GM12878 (cell line): ENCODE results near the gene SLC6A8. TPM values are rescaled to one million over a fixed set of nuclear protein-coding genes. Genes with fewer than 3 reads are reported as not detected.

ENCODE experiments used
- ATAC-seq: fragments of 200-7000 bp; cut with Tn5 transposase; 3 replicates; pipeline ENCODE4 v1.9.1; 2020; ENCODE audit warnings: mild to moderate bottlenecking, moderate library complexity
- BruUV-seq: library from RNA; stranded (reverse); fragments of 400-500 nt; replicated peaks from 2 replicates; lab custom pipeline; 2021; lab: Mats Ljungman, UMichigan
- CTCF ChIA-PET: fragments of 300-600 bp; sonication (Branson Sonifier 250); formaldehyde crosslinking; extraction: SDS; loops from one replicate; lab custom pipeline; 2021; ENCODE audit warnings: inconsistent platforms; lab: Yijun Ruan, JAX
- POLR2A ChIA-PET: fragments of 350-600 bp; formaldehyde crosslinking; extraction: SDS; loops from one replicate; lab custom pipeline; 2021; ENCODE audit warnings: inconsistent platforms; lab: Charles Lee
- RAD21 ChIA-PET: fragments of 300-600 bp; sonication (Branson Sonifier 250); formaldehyde crosslinking; loops from one replicate; lab custom pipeline; 2023; ENCODE audit warnings: antibody characterized with exemption; ENCODE audit not compliant: unreplicated experiment; lab: Charles Lee
- SMC1A ChIA-PET: fragments of 300-600 bp; sonication (Branson Sonifier 250); formaldehyde crosslinking; loops from one replicate; lab custom pipeline; 2023; ENCODE audit not compliant: unreplicated experiment, uncharacterized antibody; lab: Charles Lee
- DNase-seq: peaks from one replicate; pipeline ENCODE4 v3.0.0-alpha.2; 2011; ENCODE audit warnings: low read depth, low spot score
- FAIRE-seq: peaks from 3 replicates; lab custom pipeline; 2011; peaks lifted over from hg19 to GRCh38; lab: Jason Lieb, UNC
- H2AFZ ChIP-seq: 2 replicates; pipeline ENCODE4 v1.6.0; 2011; ENCODE audit warnings: low read depth, low read length, control low read depth; ENCODE audit not compliant: control insufficient read depth
- H3K27ac ChIP-seq: 2 replicates; pipeline ENCODE4 v1.5.1; 2011; ENCODE audit warnings: control low read depth; ENCODE audit not compliant: control insufficient read depth, insufficient read depth
- H3K27me3 ChIP-seq, 2 experiments: replicated peaks in 1 of 2; 2 replicates each; pipeline versions ENCODE4 v1.6.0 to v1.6.1; 2011; ENCODE audit warnings: low read length in 1 of 2; ENCODE audit not compliant: control insufficient read depth in 2 of 2, insufficient read depth in 2 of 2
- H3K36me3 ChIP-seq, 2 experiments: 2 replicates each; pipeline ENCODE4 v1.5.1; 2011; ENCODE audit warnings: low read length in 1 of 2; ENCODE audit not compliant: control insufficient read depth in 2 of 2, insufficient read depth in 2 of 2
- H3K4me1 ChIP-seq: 2 replicates; pipeline ENCODE4 v1.6.1; 2011; ENCODE audit warnings: mild to moderate bottlenecking, low read length, moderate library complexity, mixed read lengths; ENCODE audit not compliant: control insufficient read depth, insufficient read depth
- H3K4me2 ChIP-seq: 2 replicates; pipeline ENCODE4 v1.6.0; 2011; ENCODE audit warnings: control low read depth; ENCODE audit not compliant: control insufficient read depth, insufficient read depth
- H3K4me3 ChIP-seq: fragments of 200-600 bp; sonication (generic); 2 replicates; pipeline ENCODE4 v1.5.1; 2016
- H3K79me2 ChIP-seq: 2 replicates; pipeline ENCODE4 v1.6.0; 2011; ENCODE audit warnings: low read length; ENCODE audit not compliant: control insufficient read depth, insufficient read depth
- H3K9ac ChIP-seq: 2 replicates; pipeline ENCODE4 v1.8.0; 2011; ENCODE audit warnings: low read length, control low read depth, mixed read lengths; ENCODE audit not compliant: control insufficient read depth, insufficient read depth
- H3K9me3 ChIP-seq: replicated peaks from 3 replicates; pipeline ENCODE4 v1.5.1; 2011; ENCODE audit warnings: mild to moderate bottlenecking, low read length; ENCODE audit not compliant: control insufficient read depth, insufficient read depth
- H4K20me1 ChIP-seq: 2 replicates; pipeline ENCODE4 v1.6.0; 2011; ENCODE audit not compliant: control insufficient read depth, insufficient read depth
- CTCF ChIP-seq, 3 experiments: IDR thresholded peaks in 2 of 3; conservative IDR thresholded peaks in 1 of 3; 2 replicates each; pipeline ENCODE4 v1.5.1; 2011; ENCODE audit warnings: low read depth in 3 of 3, low read length in 3 of 3, mild to moderate bottlenecking in 3 of 3, control low read depth in 2 of 3, moderate library complexity in 2 of 3, inconsistent platforms in 1 of 3, mixed read lengths in 1 of 3; ENCODE audit not compliant: control insufficient read depth in 2 of 3, insufficient read depth in 1 of 3; ENCODE audit errors: extremely low read depth in 1 of 3
- ETV6 ChIP-seq, 2 experiments: fragments of 450-650 bp in 1 of 2; IDR thresholded peaks in 1 of 2; conservative IDR thresholded peaks in 1 of 2; 2 replicates each; pipeline ENCODE4 v1.6.1; 2014; ENCODE audit warnings: antibody characterized with exemption in 1 of 2, borderline replicate concordance in 1 of 2, low read depth in 1 of 2, mild to moderate bottlenecking in 1 of 2, moderate library complexity in 1 of 2
- HDGF ChIP-seq: fragments of 450-650 bp; IDR thresholded peaks from 2 replicates; pipeline ENCODE4 v1.6.1; 2016; ENCODE audit warnings: antibody characterized with exemption
- HSF1 ChIP-seq: fragments of 150-350 bp; IDR thresholded peaks from 2 replicates; pipeline ENCODE4 v1.6.1; 2014; ENCODE audit warnings: mild to moderate bottlenecking, low read depth, low read length
- KAT2A ChIP-seq: conservative IDR thresholded peaks from 2 replicates; pipeline ENCODE4 v1.6.1; 2011; ENCODE audit warnings: low read depth, low read length; ENCODE audit not compliant: control insufficient read depth
- MAX ChIP-seq: IDR thresholded peaks from 2 replicates; pipeline ENCODE4 v1.6.1; 2012; ENCODE audit warnings: low read depth, low read length, improper control_type of control experiment
- MTA2 ChIP-seq: fragments of 450-650 bp; IDR thresholded peaks from 2 replicates; pipeline ENCODE4 v1.6.1; 2016; ENCODE audit warnings: low read depth, mild to moderate bottlenecking, moderate library complexity
- MYB ChIP-seq: fragments of 150-350 bp; IDR thresholded peaks from 2 replicates; pipeline ENCODE4 v1.6.1; 2014; ENCODE audit warnings: mild to moderate bottlenecking, low read depth, low read length, borderline replicate concordance
- SUZ12 ChIP-seq: fragments of 200-600 bp; sonication (generic); IDR thresholded peaks from one replicate; pipeline ENCODE4 v1.6.1; 2018; ENCODE audit warnings: antibody characterized with exemption, mild to moderate bottlenecking; ENCODE audit not compliant: unreplicated experiment
- TAF1 ChIP-seq: IDR thresholded peaks from 2 replicates; pipeline ENCODE4 v1.6.1; 2011; ENCODE audit warnings: mild to moderate bottlenecking, low read depth, low read length, borderline replicate concordance
- WGBS: methylation state at CpG from one replicate; pipeline ENCODE4 v1.1.6; 2016; ENCODE audit warnings: low lambda C conversion rate; ENCODE audit not compliant: insufficient replicate concordance, insufficient coverage; ENCODE audit errors: missing lambda C conversion rate; 5-methylcytosine and 5-hydroxymethylcytosine counted together
- in situ Hi-C: fragments of 300-500 bp; cut with MboI; formaldehyde crosslinking; loops from 9 replicates; pipeline ENCODE4 v1.14.3; 2018; ENCODE audit warnings: mixed read lengths
- intact Hi-C: fragments of 100-400 bp; cut with micrococcal nuclease; formaldehyde crosslinking; loops from one replicate; pipeline ENCODE4 v1.14.2; 2022; ENCODE audit not compliant: unreplicated experiment
- polyA plus RNA-seq, 11 experiments: library from polyadenylated mRNA; depleted of rRNA in 4 of 11; unstranded in 6 of 11; stranded (reverse) in 5 of 11; fragments of >200 nt; fragmentation: Nextera tagmentation in 4 of 11; fragmentation: Illumina TruSeq in 1 of 11; extraction: Ambion mirVana in 4 of 11; extraction: Trizol in 1 of 11; gene quantifications; 1 replicate in 1 of 11; 2 replicates in 10 of 11; pipeline versions ENCODE4 v1.2.1 to v1.2.3, GENCODE V29; 2011 to 2016; ENCODE audit warnings: inconsistent platforms in 2 of 11, missing spikeins in 2 of 11, low read depth in 1 of 11
- total RNA-seq, 4 experiments: library from RNA; depleted of rRNA in 3 of 4; stranded (reverse); fragments of >200 nt in 3 of 4; fragmentation: Illumina TruSeq in 1 of 4; extraction: Trizol in 1 of 4; gene quantifications; 2 replicates each; pipeline versions ENCODE4 v1.2.1 to v1.2.3, GENCODE V29; 2013 to 2021

The SLC6A8 gene
- total and polyA plus RNA-seq, 10 of the 15 experiments (the other 5 are each of a cell fraction or from before 2014, with no cell fraction given): 0.01 to 0.72 (median 0.17) TPM; not detected in 6

- Histone ChIP-seq H3K27me3 (peaks cover 1 to 2% of the 10 kb centered on the region in 2 experiments; a peak in 2 of 4 replicates), H3K4me1 (no peaks in the 10 kb centered on the region), H2AFZ (no peak overlapping the region), H3K4me2 (no peak overlapping the region), H3K4me3 (no peak overlapping the region), H4K20me1 (no peaks in the 10 kb centered on the region), H3K9me3 (no peaks in the 10 kb centered on the region; the same call in 2 of the 3 replicates), H3K9ac (no peak overlapping the region), H3K36me3 (no peaks in the 10 kb centered on the region), H3K27ac (no peak overlapping the region), H3K79me2 (no peaks in the 10 kb centered on the region)
- POLR2A ChIA-PET: no interaction called here
- RAD21 ChIA-PET: no interaction called here
- TF ChIP-seq HDGF (no peak), MAX (no peak)
- ATAC-seq (no peak), DNase-seq (no peak), FAIRE-seq (no peak)
- CTCF ChIA-PET: interaction anchor here (2.2 kb wide), 1 partner anchor 30 kb away, joined by 6 read pairs; no protein-coding TSS in a partner anchor
- SMC1A ChIA-PET: no interaction called here
- in situ Hi-C loops (no loop called here), intact Hi-C loops (no loop called here)
- BruUV-seq: no TSS peak
- WGBS: 46% methylated on average over 6 of the region's 6 CpGs
Observed at GRCh38 chrX:153638041-153638371, 49.7 kb upstream of the SLC6A8 start.

- FAIRE-seq (no peak), ATAC-seq (no peak), DNase-seq (no peak)
- H3K9me3 ChIP-seq: no peaks in the 10 kb centered on the region; the same call in 2 of the 3 replicates
- in situ Hi-C loops: no loop called here
- ChIA-PET CTCF (no interaction called here), POLR2A (no interaction called here), SMC1A (no interaction called here), RAD21 (no interaction called here)
- no peak overlapping the region for H2AFZ ChIP-seq
- intact Hi-C loops: no loop called here
- H3K27me3 ChIP-seq: peaks cover 1 to 2% of the 10 kb centered on the region in 2 experiments; a peak in 2 of 4 replicates
- H3K27ac ChIP-seq: no peak overlapping the region
- no peaks in the 10 kb centered on the region for H3K4me1 ChIP-seq
- H3K9ac ChIP-seq: no peak overlapping the region
- 35% methylated on average over 19 of the region's 20 CpGs for WGBS
- no peak overlapping the region for H3K4me2 ChIP-seq
- TF ChIP-seq HSF1 (no peak), ETV6 (conservative IDR thresholded peaks at IDR 0.05 in 1 of 2, IDR thresholded peaks at IDR 0.05 in 1 of 2; ENCODE audit: borderline replicate concordance in 1 of 2, low read depth in 1 of 2) (no peak), KAT2A (no peak), TAF1 (no peak), MYB (no peak), SUZ12 (no peak), MTA2 (no peak), CTCF (IDR thresholded peaks at IDR 0.05 in 2 of 3, conservative IDR thresholded peaks at IDR 0.05 in 1 of 3; ENCODE audit: control insufficient read depth in 2 of 3, extremely low read depth in 1 of 3, insufficient read depth in 1 of 3, low read depth in 3 of 3, low read length in 3 of 3) (no peak)
- no peaks in the 10 kb centered on the region for H3K79me2 ChIP-seq
- no TSS peak for BruUV-seq
- no peaks in the 10 kb centered on the region for H3K36me3 ChIP-seq
- no peak overlapping the region for H3K4me3 ChIP-seq
- H4K20me1 ChIP-seq: no peaks in the 10 kb centered on the region
Observed at GRCh38 chrX:153638436-153639176, 49.1 kb upstream of the SLC6A8 start.
